Fibroblast of mammary gland (primary cell): ENCODE measurements around the gene TTC28.

Experiments
- DNase-seq: peaks from one replicate; pipeline ENCODE4 v3.0.0-alpha.2; 2010; ENCODE audit warnings: low read depth
- H3K4me3 ChIP-seq: 2 replicates; pipeline ENCODE4 v1.5.1; 2011; ENCODE audit warnings: low read depth, mild to moderate bottlenecking, low read length, moderate library complexity; ENCODE audit not compliant: control insufficient read depth
- TF ChIP-seq, protein P1 (sequence below): conservative IDR thresholded peaks from 2 replicates; pipeline ENCODE4 v1.5.1; 2011; ENCODE audit warnings: low read depth, low read length, inconsistent platforms; ENCODE audit not compliant: control insufficient read depth, insufficient read depth

The TTC28 gene

DNA sequence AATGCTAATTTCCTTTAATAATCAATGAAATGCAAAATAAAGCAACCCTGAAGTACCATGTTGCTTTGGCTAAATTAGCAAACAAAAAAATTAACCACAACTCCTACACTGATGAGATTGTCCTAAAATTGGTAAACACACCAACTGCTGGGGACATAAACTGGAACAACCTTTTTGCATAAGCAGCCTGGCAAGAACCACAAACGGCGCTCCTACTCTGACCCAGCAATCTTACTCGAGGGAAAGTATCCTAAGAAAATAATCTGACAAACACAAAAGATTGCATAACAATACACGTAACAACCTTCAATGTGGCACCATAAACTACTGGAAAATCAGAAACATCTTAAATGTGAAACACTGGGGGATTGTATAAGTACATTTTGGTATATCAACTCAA lies 570.8 kb downstream of the TTC28 start:
- DNase-seq: peak; percentile 28
- TF ChIP-seq, protein P1, sequence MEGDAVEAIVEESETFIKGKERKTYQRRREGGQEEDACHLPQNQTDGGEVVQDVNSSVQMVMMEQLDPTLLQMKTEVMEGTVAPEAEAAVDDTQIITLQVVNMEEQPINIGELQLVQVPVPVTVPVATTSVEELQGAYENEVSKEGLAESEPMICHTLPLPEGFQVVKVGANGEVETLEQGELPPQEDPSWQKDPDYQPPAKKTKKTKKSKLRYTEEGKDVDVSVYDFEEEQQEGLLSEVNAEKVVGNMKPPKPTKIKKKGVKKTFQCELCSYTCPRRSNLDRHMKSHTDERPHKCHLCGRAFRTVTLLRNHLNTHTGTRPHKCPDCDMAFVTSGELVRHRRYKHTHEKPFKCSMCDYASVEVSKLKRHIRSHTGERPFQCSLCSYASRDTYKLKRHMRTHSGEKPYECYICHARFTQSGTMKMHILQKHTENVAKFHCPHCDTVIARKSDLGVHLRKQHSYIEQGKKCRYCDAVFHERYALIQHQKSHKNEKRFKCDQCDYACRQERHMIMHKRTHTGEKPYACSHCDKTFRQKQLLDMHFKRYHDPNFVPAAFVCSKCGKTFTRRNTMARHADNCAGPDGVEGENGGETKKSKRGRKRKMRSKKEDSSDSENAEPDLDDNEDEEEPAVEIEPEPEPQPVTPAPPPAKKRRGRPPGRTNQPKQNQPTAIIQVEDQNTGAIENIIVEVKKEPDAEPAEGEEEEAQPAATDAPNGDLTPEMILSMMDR: no peak
- H3K4me3 ChIP-seq: no peak overlapping the region

DNA sequence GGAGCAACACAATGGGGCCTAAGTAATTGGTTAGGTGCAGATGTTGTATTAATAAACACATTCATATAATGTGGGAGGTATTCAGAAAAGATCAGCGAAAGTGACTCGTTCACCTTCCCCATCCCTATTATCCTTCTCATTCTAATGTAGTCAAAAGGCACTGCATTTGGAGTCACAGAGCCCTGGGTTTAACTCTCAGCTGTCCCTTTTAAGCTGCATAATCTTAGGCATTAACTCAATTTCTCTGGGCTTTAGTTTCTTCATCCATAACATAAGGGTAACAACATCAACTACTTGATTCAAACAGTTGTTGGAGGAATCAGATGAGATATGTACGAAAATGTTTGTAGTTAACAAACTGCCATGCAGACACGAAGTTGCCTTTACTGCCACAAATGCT lies 573.0 kb downstream of the TTC28 start:
- H3K4me3 ChIP-seq: no peak overlapping the region
- TF ChIP-seq, protein P1: no peak
- no peak for DNase-seq

DNA sequence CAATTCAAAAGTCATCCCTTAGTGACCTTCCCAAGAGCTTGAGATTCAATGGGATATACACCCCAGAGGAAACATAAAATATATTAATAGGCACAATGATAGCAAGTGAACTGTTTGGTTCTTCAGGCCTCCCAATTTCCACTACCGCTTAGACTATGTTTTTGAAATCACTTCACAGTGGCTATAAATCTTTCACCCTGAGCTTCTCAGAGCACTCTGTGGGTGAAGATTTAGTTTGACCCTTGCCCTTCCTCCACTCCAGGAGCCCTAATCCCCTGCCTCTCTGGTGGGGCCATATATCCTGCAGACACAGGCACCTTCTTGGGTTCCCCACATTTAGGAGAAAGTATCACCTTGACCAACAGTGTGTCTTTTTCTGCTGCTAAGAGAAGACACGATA lies 573.7 kb downstream of the TTC28 start:
- no peak for DNase-seq
- no peak overlapping the region for H3K4me3 ChIP-seq
- TF ChIP-seq, protein P1: no peak

GRCh38 chr22:28105413-28105812 lies 574.2 kb downstream of the TTC28 start:
- H3K4me3 ChIP-seq: no peak overlapping the region
- TF ChIP-seq, protein P1: no peak
- DNase-seq: no peak

GRCh38 chr22:28103596-28103995 lies 576.0 kb downstream of the TTC28 start:
- H3K4me3 ChIP-seq: no peak overlapping the region
- TF ChIP-seq, protein P1: no peak
- no peak for DNase-seq

- H3K4me3 ChIP-seq: no peak overlapping the region
- TF ChIP-seq, protein P1: no peak
- no peak for DNase-seq
These were observed 577.4 kb downstream of the TTC28 start for GRCh38 chr22:28102151-28102812.

GRCh38 chr22:28097627-28098026 lies 582.0 kb downstream of the TTC28 start:
- TF ChIP-seq, protein P1: no peak
- no peak for DNase-seq
- no peak overlapping the region for H3K4me3 ChIP-seq
